Right ventricle myocardium inferior (tissue), 1 donor: ENCODE measurements around the gene TRUB2. TPM values are rescaled to one million over a fixed set of nuclear protein-coding genes. Genes with fewer than 3 reads are reported as not detected.

Experiments used
- ATAC-seq: fragments of 200-7000 bp; cut with Tn5 transposase; one replicate; pipeline ENCODE4 v1.9.1; 2020; ENCODE audit warnings: mild to moderate bottlenecking, moderate library complexity
- DNase-seq: peaks from one replicate; pipeline ENCODE4 v3.0.0; 2021; ENCODE audit errors: missing footprints
- intact Hi-C: fragments of 100-400 bp; cut with DNase I; formaldehyde crosslinking; loops from one replicate; pipeline ENCODE4 v1.11.0; 2022
- total RNA-seq: library from RNA; stranded (reverse); fragmentation: NEBNext Ultra II Directional; extraction: Animal tissue kit (Norgen Biotek cat#: 25700); gene quantifications from one replicate; pipeline ENCODE4 v1.2.1, GENCODE V29; 2021
- donor health status: DM: no; HTN: yes; CAD: no; lungs with severe emphysema.

The TRUB2 gene
- total RNA-seq, 1 donor from 2014 or later = 37.4 TPM

- ATAC-seq = no peak
- intact Hi-C loops = no loop called here
Observed at GRCh38 chr9:128316421-128316820, 5.8 kb downstream of the TRUB2 start.

GRCh38 chr9:128314697-128315096, 7.5 kb downstream of the TRUB2 start:
- intact Hi-C loops = no loop called here
- DNase-seq = no peak
- ATAC-seq = no peak

More at GRCh38 chr9:128316421-128316820, 5.8 kb downstream of the TRUB2 start:
- DNase-seq = no peak

- DNase-seq (no peak), ATAC-seq (peak; percentile 87)
- intact Hi-C loops = no loop called here
Observed at GRCh38 chr9:128310461-128310860, 11.8 kb downstream of the TRUB2 start.

- DNase-seq = no peak
- ATAC-seq = no peak
- intact Hi-C loops = no loop called here
Observed at GRCh38 chr9:128309551-128309950, 12.7 kb downstream of the TRUB2 start.

- ATAC-seq (no peak), DNase-seq (no peak)
- intact Hi-C loops = no loop called here
Observed at GRCh38 chr9:128304971-128305288, 17.3 kb downstream of the TRUB2 start.

- no peak for DNase-seq
- intact Hi-C loops = no loop called here
- no peak for ATAC-seq
Observed at GRCh38 chr9:128304136-128304970, 17.9 kb downstream of the TRUB2 start.

GRCh38 chr9:128298535-128299482, 23.4 kb downstream of the TRUB2 start:
- ATAC-seq (no peak), DNase-seq (no peak)
- intact Hi-C loops = loop anchor here (5.0 kb wide), 1 partner anchor 113 kb away; no protein-coding TSS in a partner anchor

- intact Hi-C loops = loop anchor here (5.0 kb wide), 1 partner anchor 115 kb away; no protein-coding TSS in a partner anchor
- DNase-seq (no peak), ATAC-seq (no peak)
Observed at GRCh38 chr9:128297221-128297773, 24.9 kb downstream of the TRUB2 start.

- ATAC-seq (no peak), DNase-seq (no peak)
- intact Hi-C loops = loop anchor here (5.0 kb wide), 1 partner anchor 116 kb away; no protein-coding TSS in a partner anchor
Observed at GRCh38 chr9:128296340-128297220, 25.7 kb downstream of the TRUB2 start.

- DNase-seq (no peak), ATAC-seq (no peak)
- intact Hi-C loops = no loop called here
Observed at GRCh38 chr9:128294142-128294541, 28.1 kb downstream of the TRUB2 start.

- intact Hi-C loops = no loop called here
- no peak for ATAC-seq
- DNase-seq = no peak
Observed at GRCh38 chr9:128293091-128293490, 29.2 kb downstream of the TRUB2 start.

GRCh38 chr9:128292009-128292408, 30.2 kb downstream of the TRUB2 start:
- intact Hi-C loops = no loop called here
- DNase-seq (no peak), ATAC-seq (no peak)

- intact Hi-C loops = no loop called here
- DNase-seq = no peak
- no peak for ATAC-seq
Observed at GRCh38 chr9:128288273-128289004, 33.8 kb downstream of the TRUB2 start.

GRCh38 chr9:128286440-128286839, 35.8 kb downstream of the TRUB2 start:
- ATAC-seq = peak; percentile 71
- intact Hi-C loops = no loop called here
- DNase-seq = no peak

GRCh38 chr9:128285033-128285784, 37.0 kb downstream of the TRUB2 start:
- DNase-seq (no peak), ATAC-seq (no peak)
- intact Hi-C loops = no loop called here

- intact Hi-C loops = no loop called here
- ATAC-seq (no peak), DNase-seq (no peak)
Observed at GRCh38 chr9:128282500-128282899, 39.7 kb downstream of the TRUB2 start.

- DNase-seq (no peak), ATAC-seq (no peak)
- intact Hi-C loops = no loop called here
Observed at GRCh38 chr9:128280084-128280622, 42.1 kb downstream of the TRUB2 start.
